ENCODE measurements around the gene VRK1. TPM values are rescaled to one million over a fixed set of nuclear protein-coding genes. Genes with fewer than 3 reads are reported as not detected.

Gene VRK1
- total and polyA plus RNA-seq, 8 donors, result 2.4 to 7.0 (median 3.6) TPM

DNA sequence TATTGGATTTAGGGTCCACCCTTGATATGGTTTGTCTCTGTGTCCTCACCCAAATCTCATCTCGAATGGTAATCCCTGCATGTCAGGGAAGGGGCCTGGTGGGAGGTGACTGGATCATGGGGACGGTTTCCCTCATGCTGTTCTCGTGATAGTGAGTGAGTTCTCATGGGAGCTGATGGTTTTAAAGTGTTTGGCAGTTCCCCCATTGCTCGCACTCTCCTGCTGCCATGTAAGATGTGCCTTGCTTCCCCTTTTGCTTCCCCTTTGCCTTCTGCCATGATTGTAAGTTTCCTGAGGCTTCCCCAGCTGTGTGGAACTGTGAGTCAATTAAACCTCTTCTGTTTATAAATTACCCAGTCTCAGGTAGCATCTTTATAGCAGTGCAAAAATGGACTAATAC is 118.3 kb downstream of the VRK1 start:
- FAIRE-seq (no peak), ATAC-seq (no peak), DNase-seq (no peak)
- TF ChIP-seq, protein P1, sequence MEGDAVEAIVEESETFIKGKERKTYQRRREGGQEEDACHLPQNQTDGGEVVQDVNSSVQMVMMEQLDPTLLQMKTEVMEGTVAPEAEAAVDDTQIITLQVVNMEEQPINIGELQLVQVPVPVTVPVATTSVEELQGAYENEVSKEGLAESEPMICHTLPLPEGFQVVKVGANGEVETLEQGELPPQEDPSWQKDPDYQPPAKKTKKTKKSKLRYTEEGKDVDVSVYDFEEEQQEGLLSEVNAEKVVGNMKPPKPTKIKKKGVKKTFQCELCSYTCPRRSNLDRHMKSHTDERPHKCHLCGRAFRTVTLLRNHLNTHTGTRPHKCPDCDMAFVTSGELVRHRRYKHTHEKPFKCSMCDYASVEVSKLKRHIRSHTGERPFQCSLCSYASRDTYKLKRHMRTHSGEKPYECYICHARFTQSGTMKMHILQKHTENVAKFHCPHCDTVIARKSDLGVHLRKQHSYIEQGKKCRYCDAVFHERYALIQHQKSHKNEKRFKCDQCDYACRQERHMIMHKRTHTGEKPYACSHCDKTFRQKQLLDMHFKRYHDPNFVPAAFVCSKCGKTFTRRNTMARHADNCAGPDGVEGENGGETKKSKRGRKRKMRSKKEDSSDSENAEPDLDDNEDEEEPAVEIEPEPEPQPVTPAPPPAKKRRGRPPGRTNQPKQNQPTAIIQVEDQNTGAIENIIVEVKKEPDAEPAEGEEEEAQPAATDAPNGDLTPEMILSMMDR (IDR thresholded peaks at IDR 0.05), result no peak
- H3K27ac ChIP-seq, result no peak overlapping the region
- H3K4me3 ChIP-seq, result no peak overlapping the region
- no peaks in the 10 kb centered on the region for H3K27me3 ChIP-seq
- no peaks in the 10 kb centered on the region for H3K4me1 ChIP-seq
- WGBS, 2 donors, result 87 to 98% methylated on average over 4 of the region's 4 CpGs
- intact Hi-C loops (cut with DNase I), result no loop called here
- no peaks in the 10 kb centered on the region for H3K36me3 ChIP-seq
- no peaks in the 10 kb centered on the region for H3K9me3 ChIP-seq

DNA sequence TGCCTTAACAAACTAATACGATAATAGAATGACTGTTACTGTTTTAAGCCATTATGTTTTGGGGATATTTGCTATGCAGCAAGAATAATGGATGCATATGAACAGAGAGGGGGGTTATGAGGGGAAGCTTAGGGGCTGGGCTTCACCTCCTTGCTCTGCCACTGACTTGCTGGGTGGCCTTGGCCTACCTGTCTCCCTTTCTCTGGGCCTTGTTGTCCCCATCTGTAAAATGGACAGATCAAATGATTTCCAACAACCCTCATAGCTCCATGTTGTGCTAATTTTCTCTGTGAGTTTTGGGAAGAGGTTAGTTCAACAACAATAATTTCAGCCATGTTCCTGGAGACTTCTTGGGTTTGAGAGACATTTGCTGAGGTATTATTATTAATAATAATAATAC is 119.6 kb downstream of the VRK1 start:
- no peak overlapping the region for H3K4me3 ChIP-seq
- DNase-seq (no peak), FAIRE-seq (no peak), ATAC-seq (no peak)
- WGBS, 2 donors, result 92 to 100% methylated on average over 1 of the region's 1 CpG
- no peaks in the 10 kb centered on the region for H3K9me3 ChIP-seq
- intact Hi-C loops (cut with DNase I), result no loop called here
- H3K4me1 ChIP-seq, result no peaks in the 10 kb centered on the region
- no peak overlapping the region for H3K27ac ChIP-seq
- H3K27me3 ChIP-seq, result no peaks in the 10 kb centered on the region
- no peaks in the 10 kb centered on the region for H3K36me3 ChIP-seq
- TF ChIP-seq, protein P1 (IDR thresholded peaks at IDR 0.05), result no peak

DNA sequence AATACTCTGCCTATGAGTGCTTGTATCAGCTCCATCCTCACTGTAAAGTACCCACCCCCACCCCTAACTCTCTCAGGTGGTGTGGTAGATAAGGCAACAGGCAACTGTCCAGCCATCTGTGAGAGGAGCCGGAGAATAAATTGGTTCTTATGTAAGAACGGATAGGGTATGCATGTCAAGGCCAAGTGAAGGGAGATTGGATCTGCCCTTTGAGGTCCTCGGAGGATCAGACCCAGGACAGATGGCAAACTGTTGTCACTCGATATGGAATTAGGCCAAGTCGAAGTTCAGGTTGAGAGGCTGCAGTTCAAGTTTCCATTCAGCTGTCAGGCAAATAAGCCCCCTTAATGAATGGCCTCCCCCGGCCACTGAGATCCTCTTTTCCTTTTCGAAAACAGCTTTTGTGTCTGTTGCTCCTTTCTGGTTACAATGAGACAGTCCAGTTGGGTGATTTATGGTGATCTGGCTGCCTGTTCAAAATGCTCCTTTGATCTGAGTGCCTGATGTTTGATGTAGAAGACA is 120.3 kb downstream of the VRK1 start:
- no peak for DNase-seq
- TF ChIP-seq, protein P1 (IDR thresholded peaks at IDR 0.05), result no peak
- no peak for ATAC-seq
- WGBS, 2 donors, result 59 to 75% methylated on average over 7 of the region's 7 CpGs
- Histone ChIP-seq H3K36me3 (no peaks in the 10 kb centered on the region), H3K4me3 (no peak overlapping the region), H3K27me3 (no peaks in the 10 kb centered on the region), H3K9me3 (no peaks in the 10 kb centered on the region), H3K4me1 (no peaks in the 10 kb centered on the region), H3K27ac (no peak overlapping the region)
- FAIRE-seq, result no peak
- intact Hi-C loops (cut with DNase I), result no loop called here

DNA sequence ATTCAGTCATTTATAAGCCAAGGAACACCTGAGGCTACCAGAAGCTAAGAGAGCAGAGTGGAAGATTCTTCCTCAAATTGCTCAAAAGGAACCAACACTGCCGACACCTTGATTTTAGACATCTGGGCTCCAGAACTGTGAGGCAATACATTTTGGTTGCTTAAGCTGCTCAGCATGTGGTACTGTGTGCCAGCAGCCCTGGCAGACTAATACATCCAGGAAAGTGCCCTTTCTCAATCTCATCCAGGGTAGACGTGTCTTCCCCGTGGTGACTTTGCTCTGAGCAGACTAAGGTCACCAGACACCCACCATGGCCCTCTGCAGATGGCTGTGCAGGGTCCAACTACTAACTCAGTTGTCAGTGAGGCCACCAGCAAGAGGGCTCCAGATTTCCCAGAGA is 122.8 kb downstream of the VRK1 start:
- FAIRE-seq (no peak), DNase-seq (no peak), ATAC-seq (no peak)
- intact Hi-C loops (cut with DNase I), result no loop called here
- H3K4me3 ChIP-seq, result no peak overlapping the region
- no peak overlapping the region for H3K27ac ChIP-seq
- no peaks in the 10 kb centered on the region for H3K9me3 ChIP-seq
- 79 to 92% methylated on average over 3 of the region's 3 CpGs for WGBS, 2 donors
- H3K27me3 ChIP-seq, result no peaks in the 10 kb centered on the region
- H3K36me3 ChIP-seq, result no peaks in the 10 kb centered on the region
- TF ChIP-seq, protein P1 (IDR thresholded peaks at IDR 0.05), result no peak
- H3K4me1 ChIP-seq, result no peaks in the 10 kb centered on the region

DNA sequence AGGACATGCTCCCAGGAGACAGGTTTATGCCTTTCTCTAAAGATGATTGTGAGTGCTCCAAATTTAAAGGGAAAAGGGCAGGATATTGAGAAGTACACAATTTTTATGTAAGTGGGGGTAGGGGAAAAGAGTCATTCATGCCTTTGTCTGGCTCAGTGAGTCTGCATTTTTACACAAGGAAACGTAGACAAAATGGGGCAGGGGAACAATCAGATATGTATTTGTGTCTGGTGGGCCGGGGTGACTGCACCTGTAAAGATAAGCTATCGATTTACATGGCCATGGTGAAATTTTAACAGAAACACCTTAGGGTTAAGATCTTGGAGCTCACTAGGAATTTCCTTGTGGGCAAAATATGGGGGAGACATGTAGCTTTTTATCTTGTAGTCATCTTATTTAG is 123.6 kb downstream of the VRK1 start:
- DNase-seq (no peak), FAIRE-seq (no peak), ATAC-seq (no peak)
- Histone ChIP-seq H3K4me1 (no peaks in the 10 kb centered on the region), H3K27ac (no peak overlapping the region), H3K27me3 (no peaks in the 10 kb centered on the region), H3K36me3 (no peaks in the 10 kb centered on the region), H3K4me3 (no peak overlapping the region), H3K9me3 (no peaks in the 10 kb centered on the region)
- 26% methylated on average over 3 of the region's 3 CpGs for WGBS, 2 donors
- TF ChIP-seq, protein P1 (IDR thresholded peaks at IDR 0.05), result no peak
- intact Hi-C loops (cut with DNase I), result no loop called here

Measured in pancreas (tissue), 10 donors.